HUES48 (cell line): Measurements from ENCODE around the gene TSPAN1.
"Not testable (repeated sequence)": the region's sequence is repeated elsewhere in the genome, so short reads cannot be mapped to it uniquely, and the experiment has no call there.

Source experiments
- H3K27ac ChIP-seq: one replicate; pipeline ENCODE4 v1.7.0; 2013; ENCODE audit warnings: low read depth, low read length, inconsistent platforms
- H3K27me3 ChIP-seq: 2 replicates; pipeline ENCODE4 v1.6.1; 2013; ENCODE audit warnings: mild to moderate bottlenecking, low read length; ENCODE audit not compliant: control insufficient read depth, insufficient read depth
- H3K36me3 ChIP-seq: 2 replicates; pipeline ENCODE4 v1.6.1; 2013; ENCODE audit warnings: low read length; ENCODE audit not compliant: control insufficient read depth, insufficient read depth
- H3K4me1 ChIP-seq: 2 replicates; pipeline ENCODE4 v1.6.1; 2013; ENCODE audit warnings: mild to moderate bottlenecking, low read length; ENCODE audit not compliant: control insufficient read depth, insufficient read depth
- H3K4me3 ChIP-seq: 2 replicates; pipeline ENCODE4 v1.5.1; 2013; ENCODE audit warnings: mild to moderate bottlenecking, low read depth, low read length
- H3K9ac ChIP-seq: 2 replicates; pipeline ENCODE4 v1.6.1; 2013; ENCODE audit warnings: mild to moderate bottlenecking, low read depth, low read length, moderate library complexity
- H3K9me3 ChIP-seq: 2 replicates; pipeline ENCODE4 v1.6.1; 2013; ENCODE audit warnings: low read length; ENCODE audit not compliant: control insufficient read depth, insufficient read depth

TSPAN1 gene

GRCh38 chr1:46219551-46220520, 44.9 kb downstream of the TSPAN1 start:
- H3K27me3 ChIP-seq, result no peaks in the 10 kb centered on the region
- no peak overlapping the region for H3K4me3 ChIP-seq
- H3K9ac ChIP-seq, result no peak overlapping the region
- no peak overlapping the region for H3K27ac ChIP-seq
- H3K4me1 ChIP-seq, result peaks cover 22% of the 10 kb centered on the region
- H3K36me3 ChIP-seq, result no peaks in the 10 kb centered on the region
- no peaks in the 10 kb centered on the region for H3K9me3 ChIP-seq

- no peaks in the 10 kb centered on the region for H3K27me3 ChIP-seq
- no peak overlapping the region for H3K9ac ChIP-seq
- H3K36me3 ChIP-seq, result no peaks in the 10 kb centered on the region
- H3K4me3 ChIP-seq, result no peak overlapping the region
- H3K4me1 ChIP-seq, result peaks cover 22% of the 10 kb centered on the region
- no peaks in the 10 kb centered on the region for H3K9me3 ChIP-seq
- no peak overlapping the region for H3K27ac ChIP-seq
These were observed 45.9 kb downstream of the TSPAN1 start for GRCh38 chr1:46220808-46221207.

- H3K4me3 ChIP-seq, result no peak overlapping the region
- H3K27ac ChIP-seq, result peak overlapping the region; percentile 44
- no peaks in the 10 kb centered on the region for H3K27me3 ChIP-seq
- no peaks in the 10 kb centered on the region for H3K9me3 ChIP-seq
- H3K4me1 ChIP-seq, result peaks cover 22% of the 10 kb centered on the region
- no peaks in the 10 kb centered on the region for H3K36me3 ChIP-seq
- no peak overlapping the region for H3K9ac ChIP-seq
These were observed 46.9 kb downstream of the TSPAN1 start for GRCh38 chr1:46221749-46222148.

- not testable (repeated sequence) for H3K27ac ChIP-seq, H3K9me3 ChIP-seq, H3K4me3 ChIP-seq, H3K36me3 ChIP-seq, H3K9ac ChIP-seq, H3K27me3 ChIP-seq
- peaks cover 22% of the 10 kb centered on the region for H3K4me1 ChIP-seq
These were observed 48.2 kb downstream of the TSPAN1 start for GRCh38 chr1:46223055-46223454.

GRCh38 chr1:46223472-46223943, 48.6 kb downstream of the TSPAN1 start:
- H3K4me3 ChIP-seq, result no peak overlapping the region
- H3K9ac ChIP-seq, result no peak overlapping the region
- H3K4me1 ChIP-seq, result peaks cover 22% of the 10 kb centered on the region
- H3K36me3 ChIP-seq, result no peaks in the 10 kb centered on the region
- peak overlapping the region; percentile 61 for H3K27ac ChIP-seq
- H3K9me3 ChIP-seq, result no peaks in the 10 kb centered on the region
- H3K27me3 ChIP-seq, result no peaks in the 10 kb centered on the region

- no peak overlapping the region for H3K27ac ChIP-seq
- no peaks in the 10 kb centered on the region for H3K27me3 ChIP-seq
- H3K4me1 ChIP-seq, result peaks cover 22% of the 10 kb centered on the region
- no peaks in the 10 kb centered on the region for H3K9me3 ChIP-seq
- no peak overlapping the region for H3K9ac ChIP-seq
- H3K4me3 ChIP-seq, result no peak overlapping the region
- no peaks in the 10 kb centered on the region for H3K36me3 ChIP-seq
These were observed 50.1 kb downstream of the TSPAN1 start for GRCh38 chr1:46224966-46225365.

- H3K9ac ChIP-seq, H3K36me3 ChIP-seq, H3K4me1 ChIP-seq, H3K9me3 ChIP-seq, H3K27me3 ChIP-seq, H3K4me3 ChIP-seq, H3K27ac ChIP-seq: not testable (repeated sequence)
These were observed 56.3 kb downstream of the TSPAN1 start for GRCh38 chr1:46231231-46231630.
